Breast epithelium (tissue), 4 donors: Measurements from ENCODE around the gene MTERF4. TPM values are rescaled to one million over a fixed set of nuclear protein-coding genes. Genes with fewer than 3 reads are reported as not detected.

Experiments
- DNase-seq, 2 donors: peaks; one replicate each; pipeline ENCODE4 v3.0.0-alpha.2; 2019; ENCODE audit warnings: low spot score in 2 of 2
- H3K27ac ChIP-seq, 2 donors: fragments of 200-600 bp; sonication (generic) in 1 of 2; one replicate each; pipeline ENCODE4 v1.5.1; 2016 to 2019; ENCODE audit warnings: mild to moderate bottlenecking in 1 of 2
- H3K27me3 ChIP-seq, 2 donors: fragments of 200-600 bp; sonication (generic) in 1 of 2; one replicate each; pipeline versions ENCODE4 v1.5.1 to v1.6.0; 2017 to 2019; ENCODE audit warnings: control low read depth in 1 of 2, mild to moderate bottlenecking in 1 of 2
- H3K36me3 ChIP-seq: fragments of 200-600 bp; one replicate; pipeline ENCODE4 v1.5.1; 2019
- H3K4me1 ChIP-seq, 2 donors: fragments of 200-600 bp; sonication (generic); one replicate each; pipeline ENCODE4 v1.5.1; 2016 to 2019; ENCODE audit warnings: control low read depth in 1 of 2
- H3K4me3 ChIP-seq, 3 donors: fragments of 200-600 bp; sonication (generic); 1 replicate in 2 of 3; 2 replicates in 1 of 3; pipeline ENCODE4 v1.5.1; 2016 to 2019; ENCODE audit warnings: mild to moderate bottlenecking in 3 of 3, moderate library complexity in 2 of 3
- H3K9me3 ChIP-seq, 2 donors: fragments of 200-600 bp; sonication (generic) in 1 of 2; one replicate each; pipeline ENCODE4 v1.5.1; 2016 to 2019; ENCODE audit warnings: control low read depth in 1 of 2
- POLR2A ChIP-seq: fragments of 450-650 bp; IDR thresholded peaks from one replicate; pipeline ENCODE4 v1.6.1; 2016; ENCODE audit warnings: antibody characterized with exemption, mild to moderate bottlenecking, moderate library complexity
- POLR2AphosphoS5 ChIP-seq, 3 donors: sonication (generic); formaldehyde crosslinking; IDR thresholded peaks; one replicate each; pipeline ENCODE4 v1.6.1; 2017; ENCODE audit warnings: antibody characterized with exemption in 3 of 3
- intact Hi-C: fragments of 100-400 bp; cut with DNase I; formaldehyde crosslinking; loops from one replicate; pipeline ENCODE4 v1.15.1; 2023; ENCODE audit warnings: low total_unique reads
- total RNA-seq, 3 donors: library from RNA; depleted of rRNA; stranded (reverse); fragments of >200 nt; gene quantifications; one replicate each; pipeline ENCODE4 v1.1.0, GENCODE V29; 2016
- TF ChIP-seq, protein P1 (sequence below), 3 donors: fragments of 450-650 bp; IDR thresholded peaks; one replicate each; pipeline ENCODE4 v1.5.1; 2016 to 2017; ENCODE audit warnings: antibody characterized with exemption in 3 of 3, mild to moderate bottlenecking in 3 of 3, moderate library complexity in 3 of 3

MTERF4 gene
- total RNA-seq, 3 donors from 2014 or later: 35.7 to 54.6 (median 50.2) TPM

- Histone ChIP-seq H3K27ac (no peak overlapping the region), H3K27me3 (no peaks in the 10 kb centered on the region), H3K4me1 (no peaks in the 10 kb centered on the region), H3K36me3 (no peaks in the 10 kb centered on the region), H3K4me3 (no peak overlapping the region), H3K9me3 (no peaks in the 10 kb centered on the region)
- TF ChIP-seq POLR2AphosphoS5 (IDR thresholded peaks at IDR 0.05) (no peak), POLR2A (no peak)
- TF ChIP-seq, protein P1, sequence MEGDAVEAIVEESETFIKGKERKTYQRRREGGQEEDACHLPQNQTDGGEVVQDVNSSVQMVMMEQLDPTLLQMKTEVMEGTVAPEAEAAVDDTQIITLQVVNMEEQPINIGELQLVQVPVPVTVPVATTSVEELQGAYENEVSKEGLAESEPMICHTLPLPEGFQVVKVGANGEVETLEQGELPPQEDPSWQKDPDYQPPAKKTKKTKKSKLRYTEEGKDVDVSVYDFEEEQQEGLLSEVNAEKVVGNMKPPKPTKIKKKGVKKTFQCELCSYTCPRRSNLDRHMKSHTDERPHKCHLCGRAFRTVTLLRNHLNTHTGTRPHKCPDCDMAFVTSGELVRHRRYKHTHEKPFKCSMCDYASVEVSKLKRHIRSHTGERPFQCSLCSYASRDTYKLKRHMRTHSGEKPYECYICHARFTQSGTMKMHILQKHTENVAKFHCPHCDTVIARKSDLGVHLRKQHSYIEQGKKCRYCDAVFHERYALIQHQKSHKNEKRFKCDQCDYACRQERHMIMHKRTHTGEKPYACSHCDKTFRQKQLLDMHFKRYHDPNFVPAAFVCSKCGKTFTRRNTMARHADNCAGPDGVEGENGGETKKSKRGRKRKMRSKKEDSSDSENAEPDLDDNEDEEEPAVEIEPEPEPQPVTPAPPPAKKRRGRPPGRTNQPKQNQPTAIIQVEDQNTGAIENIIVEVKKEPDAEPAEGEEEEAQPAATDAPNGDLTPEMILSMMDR (IDR thresholded peaks at IDR 0.05): no peak
- no peak for DNase-seq
- intact Hi-C loops: no loop called here
Observed at GRCh38 chr2:241116606-241117560, 14.8 kb upstream of the MTERF4 start.

DNA sequence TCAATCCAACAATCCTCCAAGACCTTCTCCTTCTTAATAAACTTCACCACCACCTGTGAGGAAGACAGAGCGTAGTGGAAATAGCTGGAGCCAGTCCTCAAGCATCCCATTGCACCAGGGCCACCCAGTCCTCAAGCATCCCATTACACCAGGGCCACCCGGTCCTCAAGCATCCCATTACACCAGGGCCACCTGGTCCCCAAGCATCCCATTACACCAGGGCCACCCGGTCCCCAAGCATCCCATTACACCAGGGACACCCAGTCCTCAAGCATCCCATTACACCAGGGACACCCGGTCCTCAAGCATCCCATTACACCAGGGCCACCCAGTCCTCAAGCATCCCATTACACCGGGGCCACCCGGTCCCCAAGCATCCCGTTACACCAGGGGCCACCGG lies 13.3 kb upstream of the MTERF4 start:
- DNase-seq: no peak
- Histone ChIP-seq H3K27me3 (no peaks in the 10 kb centered on the region), H3K4me1 (no peaks in the 10 kb centered on the region), H3K4me3 (no peak overlapping the region), H3K27ac (no peak overlapping the region), H3K36me3 (no peaks in the 10 kb centered on the region), H3K9me3 (no peaks in the 10 kb centered on the region)
- no peak for TF ChIP-seq POLR2A
- intact Hi-C loops: no loop called here

- intact Hi-C loops: no loop called here
- Histone ChIP-seq H3K36me3 (no peaks in the 10 kb centered on the region), H3K27ac (no peak overlapping the region), H3K27me3 (no peaks in the 10 kb centered on the region), H3K9me3 (no peaks in the 10 kb centered on the region), H3K4me1 (no peaks in the 10 kb centered on the region), H3K4me3 (no peak overlapping the region)
- TF ChIP-seq, protein P1 (IDR thresholded peaks at IDR 0.05): no peak
- TF ChIP-seq POLR2A: no peak
- TF ChIP-seq POLR2AphosphoS5 (IDR thresholded peaks at IDR 0.05): no peak
- no peak for DNase-seq
Observed at GRCh38 chr2:241114836-241115235, 12.7 kb upstream of the MTERF4 start.

- Histone ChIP-seq H3K4me3 (no peak overlapping the region), H3K4me1 (no peaks in the 10 kb centered on the region), H3K36me3 (no peaks in the 10 kb centered on the region), H3K9me3 (no peaks in the 10 kb centered on the region), H3K27me3 (no peaks in the 10 kb centered on the region), H3K27ac (no peak overlapping the region)
- intact Hi-C loops: no loop called here
- no peak for DNase-seq
- TF ChIP-seq POLR2A: no peak
- TF ChIP-seq, protein P1 (IDR thresholded peaks at IDR 0.05): no peak
- TF ChIP-seq POLR2AphosphoS5 (IDR thresholded peaks at IDR 0.05): no peak
Observed at GRCh38 chr2:241112592-241112991, 10.5 kb upstream of the MTERF4 start.

GRCh38 chr2:241112046-241112445 lies 10.0 kb upstream of the MTERF4 start:
- Histone ChIP-seq H3K9me3 (no peaks in the 10 kb centered on the region), H3K4me3 (no peak overlapping the region), H3K36me3 (no peaks in the 10 kb centered on the region), H3K27ac (no peak overlapping the region), H3K4me1 (no peaks in the 10 kb centered on the region), H3K27me3 (no peaks in the 10 kb centered on the region)
- intact Hi-C loops: no loop called here
- TF ChIP-seq POLR2A: no peak
- TF ChIP-seq, protein P1 (IDR thresholded peaks at IDR 0.05): no peak
- no peak for TF ChIP-seq POLR2AphosphoS5 (IDR thresholded peaks at IDR 0.05)
- DNase-seq: no peak
